GM12873 (cell line): ENCODE data around the gene FNDC10.

Experiments used
- CTCF ChIP-seq: IDR thresholded peaks from 2 replicates; pipeline ENCODE4 v1.5.1; 2012; ENCODE audit warnings: low read depth, mild to moderate bottlenecking, moderate library complexity, low read length, control low read depth; ENCODE audit not compliant: insufficient read depth; ENCODE audit errors: missing control alignments

Gene FNDC10

GRCh38 chr1:1627829-1628753 is 28.2 kb upstream of the FNDC10 start:
- TF ChIP-seq CTCF = no peak

- TF ChIP-seq CTCF = no peak
Measured at GRCh38 chr1:1627261-1627828, 27.4 kb upstream of the FNDC10 start.

GRCh38 chr1:1626207-1627141 is 26.5 kb upstream of the FNDC10 start:
- TF ChIP-seq CTCF = no peak

- no peak for TF ChIP-seq CTCF
Measured at GRCh38 chr1:1625824-1626206, 25.9 kb upstream of the FNDC10 start.

GRCh38 chr1:1625404-1625775 is 25.5 kb upstream of the FNDC10 start:
- TF ChIP-seq CTCF = no peak

- TF ChIP-seq CTCF = no peak
Measured at GRCh38 chr1:1624443-1625403, 24.8 kb upstream of the FNDC10 start.
